ENCODE data around the gene JCAD.
A peak's percentile ranks its signal among the peaks of the same experiment; 100 is the strongest.

The JCAD gene

GRCh38 chr10:29970576-29970975, 88.8 kb downstream of the JCAD start:
- Histone ChIP-seq H3K4me3 (ENCODE audit: control insufficient read depth in 1 of 7, extremely low read depth in 1 of 7, insufficient read depth in 4 of 7, low read depth in 2 of 7, low read length in 6 of 7) (no peak overlapping the region), H3K27me3 (replicated peaks in 2 of 5; ENCODE audit: control insufficient read depth in 4 of 5, insufficient read depth in 5 of 5, low read length in 4 of 5) (no peaks in the 10 kb centered on the region), H3K4me1 (ENCODE audit: control extremely low read depth in 1 of 4, control insufficient read depth in 4 of 4, insufficient read depth in 4 of 4, low read length in 3 of 4) (peaks cover 0 to 10% (median 3%) of the 10 kb centered on the region in 4 experiments), H3K36me3 (ENCODE audit: control insufficient read depth in 4 of 4, insufficient read depth in 4 of 4, low read length in 3 of 4) (no peaks in the 10 kb centered on the region), H3K27ac (ENCODE audit: insufficient read depth in 1 of 2, low read depth in 1 of 2, low read length in 2 of 2, poor library complexity in 1 of 2, severe bottlenecking in 2 of 2) (no peak overlapping the region), H3K9me3 (ENCODE audit: control extremely low read depth in 1 of 5, control insufficient read depth in 4 of 5, insufficient read depth in 2 of 5, low read depth in 1 of 5, low read length in 4 of 5) (peaks cover 0 to 7% (median 2%) of the 10 kb centered on the region in 5 experiments)
- DNase-seq = no peak
- POLR2A ChIA-PET = no interaction called here
- CTCF ChIA-PET = interaction anchor here (1.5 kb wide), 1 partner anchor 29 kb away, joined by 5 read pairs; no protein-coding TSS in a partner anchor
- WGBS (ENCODE audit: insufficient coverage) = 100% methylated on average over 2 of the region's 2 CpGs

- Histone ChIP-seq H3K27ac (ENCODE audit: insufficient read depth in 1 of 2, low read depth in 1 of 2, low read length in 2 of 2, poor library complexity in 1 of 2, severe bottlenecking in 2 of 2) (no peak overlapping the region), H3K9me3 (ENCODE audit: control extremely low read depth in 1 of 5, control insufficient read depth in 4 of 5, insufficient read depth in 2 of 5, low read depth in 1 of 5, low read length in 4 of 5) (peaks cover 0 to 7% (median 2%) of the 10 kb centered on the region in 5 experiments), H3K4me3 (ENCODE audit: control insufficient read depth in 1 of 7, extremely low read depth in 1 of 7, insufficient read depth in 4 of 7, low read depth in 2 of 7, low read length in 6 of 7) (no peak overlapping the region), H3K4me1 (ENCODE audit: control extremely low read depth in 1 of 4, control insufficient read depth in 4 of 4, insufficient read depth in 4 of 4, low read length in 3 of 4) (peaks cover 0 to 10% (median 3%) of the 10 kb centered on the region in 4 experiments), H3K27me3 (replicated peaks in 2 of 5; ENCODE audit: control insufficient read depth in 4 of 5, insufficient read depth in 5 of 5, low read length in 4 of 5) (no peaks in the 10 kb centered on the region), H3K36me3 (ENCODE audit: control insufficient read depth in 4 of 4, insufficient read depth in 4 of 4, low read length in 3 of 4) (no peaks in the 10 kb centered on the region)
- POLR2A ChIA-PET = no interaction called here
- WGBS (ENCODE audit: insufficient coverage) = 95% methylated on average over 6 of the region's 6 CpGs
- CTCF ChIA-PET = no interaction called here
- DNase-seq = no peak
Observed at GRCh38 chr10:29970012-29970396, 89.4 kb downstream of the JCAD start.

DNA sequence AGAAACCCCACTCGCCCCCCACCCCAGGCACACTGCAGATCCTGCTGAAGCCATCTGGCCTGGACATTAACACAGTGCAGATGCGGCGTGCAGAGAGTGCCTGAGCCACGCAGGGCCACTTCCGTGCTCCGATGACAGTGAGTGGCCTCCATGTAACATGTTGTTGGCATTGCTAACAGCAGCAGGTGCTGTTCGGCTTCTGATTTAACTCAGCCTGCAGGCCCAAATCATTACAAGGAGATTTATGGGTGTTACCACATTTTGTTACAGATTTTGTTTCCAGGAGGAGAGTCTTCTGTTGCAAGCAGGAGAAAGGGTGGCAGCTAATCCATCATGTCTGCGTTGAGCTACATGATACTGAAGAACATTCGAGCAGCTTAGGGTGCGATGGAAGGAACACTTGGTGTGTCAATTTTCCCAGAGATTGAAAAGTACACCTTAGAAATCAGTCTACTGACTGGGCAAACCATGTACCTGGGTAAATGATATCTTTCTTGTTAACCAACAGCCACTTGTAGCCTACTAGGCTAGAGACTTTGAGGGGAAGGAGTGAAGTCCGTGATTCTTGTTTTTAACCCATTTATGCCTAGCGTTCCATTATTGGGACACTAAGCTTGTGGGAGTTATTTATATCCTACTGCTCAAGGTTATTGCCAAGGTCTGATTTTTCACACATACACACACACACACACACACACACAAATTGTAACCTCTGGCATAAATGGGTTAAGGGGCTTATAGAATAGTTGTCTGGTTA, 90.0 kb downstream of the JCAD start:
- Histone ChIP-seq H3K27ac (ENCODE audit: insufficient read depth in 1 of 2, low read depth in 1 of 2, low read length in 2 of 2, poor library complexity in 1 of 2, severe bottlenecking in 2 of 2) (no peak overlapping the region), H3K4me3 (ENCODE audit: control insufficient read depth in 1 of 7, extremely low read depth in 1 of 7, insufficient read depth in 4 of 7, low read depth in 2 of 7, low read length in 6 of 7) (no peak overlapping the region), H3K36me3 (ENCODE audit: control insufficient read depth in 4 of 4, insufficient read depth in 4 of 4, low read length in 3 of 4) (no peaks in the 10 kb centered on the region), H3K9me3 (ENCODE audit: control extremely low read depth in 1 of 5, control insufficient read depth in 4 of 5, insufficient read depth in 2 of 5, low read depth in 1 of 5, low read length in 4 of 5) (peaks cover 0 to 4% (median under 1%) of the 10 kb centered on the region in 5 experiments), H3K4me1 (ENCODE audit: control extremely low read depth in 1 of 4, control insufficient read depth in 4 of 4, insufficient read depth in 4 of 4, low read length in 3 of 4) (peaks cover 0 to 10% (median 3%) of the 10 kb centered on the region in 4 experiments), H3K27me3 (replicated peaks in 2 of 5; ENCODE audit: control insufficient read depth in 4 of 5, insufficient read depth in 5 of 5, low read length in 4 of 5) (no peaks in the 10 kb centered on the region)
- 86% methylated on average over 10 of the region's 12 CpGs for WGBS (ENCODE audit: insufficient coverage)
- DNase-seq = peak in 1 of 3 donors; percentile 21
- CTCF ChIA-PET = no interaction called here
- POLR2A ChIA-PET = no interaction called here

GRCh38 chr10:29968585-29968984, 90.8 kb downstream of the JCAD start:
- Histone ChIP-seq H3K4me3 (ENCODE audit: control insufficient read depth in 1 of 7, extremely low read depth in 1 of 7, insufficient read depth in 4 of 7, low read depth in 2 of 7, low read length in 6 of 7) (no peak overlapping the region), H3K9me3 (ENCODE audit: control extremely low read depth in 1 of 5, control insufficient read depth in 4 of 5, insufficient read depth in 2 of 5, low read depth in 1 of 5, low read length in 4 of 5) (peaks cover 0 to 2% (median 0%) of the 10 kb centered on the region in 5 experiments), H3K4me1 (ENCODE audit: control extremely low read depth in 1 of 4, control insufficient read depth in 4 of 4, insufficient read depth in 4 of 4, low read length in 3 of 4) (peaks cover 0 to 10% (median 3%) of the 10 kb centered on the region in 4 experiments), H3K27me3 (replicated peaks in 2 of 5; ENCODE audit: control insufficient read depth in 4 of 5, insufficient read depth in 5 of 5, low read length in 4 of 5) (no peaks in the 10 kb centered on the region), H3K36me3 (ENCODE audit: control insufficient read depth in 4 of 4, insufficient read depth in 4 of 4, low read length in 3 of 4) (no peaks in the 10 kb centered on the region), H3K27ac (ENCODE audit: insufficient read depth in 1 of 2, low read depth in 1 of 2, low read length in 2 of 2, poor library complexity in 1 of 2, severe bottlenecking in 2 of 2) (no peak overlapping the region)
- CTCF ChIA-PET = no interaction called here
- POLR2A ChIA-PET = no interaction called here
- 81% methylated on average over 1 of the region's 3 CpGs for WGBS (ENCODE audit: insufficient coverage)
- DNase-seq = peak in 1 of 3 donors; percentile 10

DNA sequence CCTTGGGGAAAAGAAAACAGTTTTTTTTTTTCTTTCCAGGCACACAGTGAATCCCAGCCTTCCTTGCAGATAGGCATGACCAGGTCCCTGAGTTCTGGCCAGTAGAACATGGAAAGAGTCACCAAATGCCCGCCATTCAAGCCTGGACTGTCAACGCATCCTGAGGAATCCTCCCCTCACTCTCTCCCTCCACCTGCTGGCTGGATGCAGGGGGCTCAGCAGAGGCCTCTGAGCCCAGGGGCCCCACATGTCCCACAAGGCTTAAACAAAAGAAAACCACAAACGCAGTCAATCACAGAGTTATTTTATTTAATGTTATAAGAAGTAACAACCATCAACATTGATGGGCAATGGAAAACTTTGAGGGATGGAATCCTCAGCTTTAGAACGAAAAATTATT, 93.1 kb downstream of the JCAD start:
- H3K4me1 ChIP-seq (ENCODE audit: control extremely low read depth in 1 of 4, control insufficient read depth in 4 of 4, insufficient read depth in 4 of 4, low read length in 3 of 4) = peaks cover 0 to 10% (median 3%) of the 10 kb centered on the region in 4 experiments
- H3K36me3 ChIP-seq (ENCODE audit: control insufficient read depth in 4 of 4, insufficient read depth in 4 of 4, low read length in 3 of 4) = no peaks in the 10 kb centered on the region
- peaks cover 0 to under 1% (median 0%) of the 10 kb centered on the region in 5 experiments for H3K9me3 ChIP-seq (ENCODE audit: control extremely low read depth in 1 of 5, control insufficient read depth in 4 of 5, insufficient read depth in 2 of 5, low read depth in 1 of 5, low read length in 4 of 5)
- CTCF ChIA-PET = interaction anchor here (1.2 to 1.6 kb wide), 3 partner anchors 11 to 17 kb away, joined by 3 to 5 read pairs (median 4); no protein-coding TSS in a partner anchor
- DNase-seq = no peak
- POLR2A ChIA-PET = no interaction called here
- H3K27ac ChIP-seq (ENCODE audit: insufficient read depth in 1 of 2, low read depth in 1 of 2, low read length in 2 of 2, poor library complexity in 1 of 2, severe bottlenecking in 2 of 2) = no peak overlapping the region
- WGBS (ENCODE audit: insufficient coverage) = 100% methylated on average over 1 of the region's 4 CpGs
- no peaks in the 10 kb centered on the region for H3K27me3 ChIP-seq (replicated peaks in 2 of 5; ENCODE audit: control insufficient read depth in 4 of 5, insufficient read depth in 5 of 5, low read length in 4 of 5)
- no peak overlapping the region for H3K4me3 ChIP-seq (ENCODE audit: control insufficient read depth in 1 of 7, extremely low read depth in 1 of 7, insufficient read depth in 4 of 7, low read depth in 2 of 7, low read length in 6 of 7)

Measured in common myeloid progenitor, CD34-positive (primary cell).